Smooth muscle cell (in vitro differentiated cells): ENCODE data around the gene SNX15. TPM values are rescaled to one million over a fixed set of nuclear protein-coding genes. Genes with fewer than 3 reads are reported as not detected.

Source experiments
- DNase-seq: peaks from one replicate; lab custom pipeline; 2025; ENCODE audit not compliant: unreplicated experiment; lab: John Stamatoyannopoulos, UW
- H2AFZ ChIP-seq: fragments of 200-600 bp; sonication (generic); 2 replicates; pipeline ENCODE4 v1.6.0; 2016; ENCODE audit warnings: antibody characterized with exemption, low read depth, mild to moderate bottlenecking
- H3F3A ChIP-seq: fragments of 200-600 bp; sonication (generic); 2 replicates; pipeline ENCODE4 v1.6.0; 2017; ENCODE audit warnings: antibody characterized with exemption, low read depth
- H3K27ac ChIP-seq: fragments of 200-600 bp; sonication (generic); 2 replicates; pipeline ENCODE4 v1.5.1; 2016; ENCODE audit warnings: low read depth, mild to moderate bottlenecking
- H3K27me3 ChIP-seq: fragments of 200-600 bp; sonication (generic); 2 replicates; pipeline ENCODE4 v1.6.1; 2016; ENCODE audit warnings: low read depth, mild to moderate bottlenecking
- H3K36me3 ChIP-seq: fragments of 200-600 bp; sonication (generic); 2 replicates; pipeline ENCODE4 v1.5.1; 2016; ENCODE audit warnings: low read depth
- H3K4me1 ChIP-seq: fragments of 200-600 bp; sonication (generic); 2 replicates; pipeline ENCODE4 v1.5.1; 2016; ENCODE audit warnings: low read depth
- H3K4me2 ChIP-seq: fragments of 200-600 bp; sonication (generic); 2 replicates; pipeline ENCODE4 v1.6.0; 2016; ENCODE audit warnings: mild to moderate bottlenecking
- H3K4me3 ChIP-seq: fragments of 200-600 bp; sonication (generic); 2 replicates; pipeline ENCODE4 v1.5.1; 2016; ENCODE audit warnings: mild to moderate bottlenecking
- H3K79me2 ChIP-seq: fragments of 200-600 bp; sonication (generic); 2 replicates; pipeline ENCODE4 v1.6.0; 2016; ENCODE audit warnings: low read depth, mild to moderate bottlenecking
- H3K9ac ChIP-seq: fragments of 200-600 bp; sonication (generic); 2 replicates; pipeline ENCODE4 v1.6.0; 2016; ENCODE audit warnings: low read depth
- H3K9me3 ChIP-seq: fragments of 200-600 bp; sonication (generic); replicated peaks from 2 replicates; pipeline ENCODE4 v1.5.1; 2016; ENCODE audit warnings: low read depth
- H4K20me1 ChIP-seq: fragments of 200-600 bp; sonication (generic); 2 replicates; pipeline ENCODE4 v1.6.0; 2016; ENCODE audit warnings: low read depth
- CTCF ChIP-seq: fragments of 200-600 bp; sonication (generic); IDR thresholded peaks from 2 replicates; pipeline ENCODE4 v1.5.1; 2017; ENCODE audit warnings: borderline replicate concordance, mild to moderate bottlenecking, antibody characterized with exemption; ENCODE audit not compliant: insufficient read depth, poor library complexity, severe bottlenecking
- WGBS: methylation state at CpG from one replicate; pipeline ENCODE4 v1.1.7; 2016; ENCODE audit warnings: low lambda C conversion rate; 5-methylcytosine and 5-hydroxymethylcytosine counted together
- polyA plus RNA-seq: library from polyadenylated mRNA; unstranded; fragments of >200 nt; fragmentation: Nextera tagmentation; extraction: Ambion mirVana; gene quantifications from 2 replicates; pipeline ENCODE4 v1.2.1, GENCODE V29; 2016
- total RNA-seq: library from RNA; depleted of rRNA; stranded (reverse); fragments of >200 nt; gene quantifications from 2 replicates; pipeline ENCODE4 v1.2.3, GENCODE V29; 2014

The SNX15 gene
- total and polyA plus RNA-seq, 2 experiments from 2014 or later = 14.8 to 24.7 TPM

- H3K4me3 ChIP-seq = no peak overlapping the region
- TF ChIP-seq CTCF = no peak
- WGBS = 93% methylated on average over 13 of the region's 13 CpGs
- H3K27ac ChIP-seq = no peak overlapping the region
- H3K9me3 ChIP-seq = no peaks in the 10 kb centered on the region
- H3K79me2 ChIP-seq = no peaks in the 10 kb centered on the region
- no peaks in the 10 kb centered on the region for H4K20me1 ChIP-seq
- H3K9ac ChIP-seq = no peak overlapping the region
- no peak overlapping the region for H3K4me2 ChIP-seq
- no peaks in the 10 kb centered on the region for H3K36me3 ChIP-seq
- no peaks in the 10 kb centered on the region for H3F3A ChIP-seq
- no peaks in the 10 kb centered on the region for H3K27me3 ChIP-seq
- no peak for DNase-seq
- H2AFZ ChIP-seq = no peak overlapping the region
- no peaks in the 10 kb centered on the region for H3K4me1 ChIP-seq
Observed at GRCh38 chr11:64989416-64989815, 37.8 kb upstream of the SNX15 start.

GRCh38 chr11:64990222-64990923 lies 36.9 kb upstream of the SNX15 start:
- DNase-seq = no peak
- WGBS = 73% methylated on average over 15 of the region's 15 CpGs

GRCh38 chr11:64994318-64994717 lies 32.9 kb upstream of the SNX15 start:
- no peaks in the 10 kb centered on the region for H3K27me3 ChIP-seq
- H2AFZ ChIP-seq = no peak overlapping the region
- no peaks in the 10 kb centered on the region for H3K36me3 ChIP-seq
- no peak for DNase-seq
- TF ChIP-seq CTCF = no peak
- no peak overlapping the region for H3K4me2 ChIP-seq
- no peaks in the 10 kb centered on the region for H3F3A ChIP-seq
- H3K4me3 ChIP-seq = no peak overlapping the region
- H3K27ac ChIP-seq = no peak overlapping the region
- no peak overlapping the region for H3K9ac ChIP-seq
- 92% methylated on average over 7 of the region's 7 CpGs for WGBS
- H3K9me3 ChIP-seq = no peaks in the 10 kb centered on the region
- no peaks in the 10 kb centered on the region for H4K20me1 ChIP-seq
- H3K79me2 ChIP-seq = no peaks in the 10 kb centered on the region
- peaks cover 8% of the 10 kb centered on the region for H3K4me1 ChIP-seq

More at GRCh38 chr11:64990222-64990923, 36.9 kb upstream of the SNX15 start:
- Histone ChIP-seq H3K27ac (no peak overlapping the region), H3K9me3 (no peaks in the 10 kb centered on the region), H2AFZ (no peak overlapping the region), H3K36me3 (no peaks in the 10 kb centered on the region), H3K9ac (no peak overlapping the region), H3K27me3 (no peaks in the 10 kb centered on the region), H3K4me1 (no peaks in the 10 kb centered on the region), H3K4me2 (no peak overlapping the region), H3K79me2 (no peaks in the 10 kb centered on the region), H3K4me3 (no peak overlapping the region), H4K20me1 (no peaks in the 10 kb centered on the region), H3F3A (no peaks in the 10 kb centered on the region)
- TF ChIP-seq CTCF = no peak

DNA sequence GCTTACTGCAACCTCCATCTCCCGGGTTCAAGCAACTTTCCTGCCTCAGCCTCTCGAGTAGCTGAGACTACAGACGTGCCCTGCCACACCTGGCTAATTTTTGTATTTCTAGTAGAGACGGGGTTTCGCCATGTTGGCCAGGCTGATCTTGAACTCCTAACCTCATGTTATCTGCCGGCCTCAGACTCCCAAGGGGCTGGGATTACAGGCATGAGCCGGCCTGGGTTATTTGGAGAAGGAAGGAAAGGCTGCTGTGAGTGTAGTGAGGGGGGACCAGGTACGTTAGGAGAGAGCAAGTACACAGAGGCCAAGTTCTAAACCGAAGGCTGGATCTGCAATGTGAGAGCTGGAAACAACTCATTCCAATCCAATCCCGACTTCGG lies 30.9 kb upstream of the SNX15 start:
- H3K36me3 ChIP-seq = no peaks in the 10 kb centered on the region
- H3K27ac ChIP-seq = no peak overlapping the region
- no peak for TF ChIP-seq CTCF
- peak overlapping the region; percentile 24 for H2AFZ ChIP-seq
- no peak overlapping the region for H3K4me3 ChIP-seq
- no peaks in the 10 kb centered on the region for H3F3A ChIP-seq
- H3K27me3 ChIP-seq = no peaks in the 10 kb centered on the region
- H3K4me2 ChIP-seq = peak overlapping the region; percentile 51
- no peaks in the 10 kb centered on the region for H4K20me1 ChIP-seq
- H3K79me2 ChIP-seq = no peaks in the 10 kb centered on the region
- no peak for DNase-seq
- H3K4me1 ChIP-seq = peaks cover 8% of the 10 kb centered on the region
- no peak overlapping the region for H3K9ac ChIP-seq
- 84% methylated on average over 11 of the region's 11 CpGs for WGBS
- no peaks in the 10 kb centered on the region for H3K9me3 ChIP-seq
